H9 (cell line): ENCODE data around the gene ETV6. TPM values are rescaled to one million over a fixed set of nuclear protein-coding genes. Genes with fewer than 3 reads are reported as not detected.

Source experiments
- DNase-seq: peaks from one replicate; pipeline ENCODE4 v3.0.0-alpha.2; 2017
- H2AFZ ChIP-seq: one replicate; pipeline ENCODE4 v1.6.1; 2013; ENCODE audit warnings: mild to moderate bottlenecking, low read length, control low read depth, moderate library complexity
- H2AK5ac ChIP-seq: 2 replicates; pipeline ENCODE4 v1.6.1; 2013; ENCODE audit warnings: low read length, control low read depth, mixed read lengths; ENCODE audit not compliant: insufficient read length
- H2BK120ac ChIP-seq: one replicate; pipeline ENCODE4 v1.6.1; 2013; ENCODE audit warnings: low read depth, mild to moderate bottlenecking, low read length, control low read depth, inconsistent platforms; ENCODE audit not compliant: poor library complexity, severe bottlenecking
- H2BK12ac ChIP-seq: 2 replicates; pipeline ENCODE4 v1.6.1; 2013; ENCODE audit warnings: low read length, control low read depth, mixed read lengths, low read depth; ENCODE audit not compliant: insufficient read length
- H2BK15ac ChIP-seq: 2 replicates; pipeline ENCODE4 v1.6.1; 2013; ENCODE audit warnings: low read depth, low read length, control low read depth
- H2BK20ac ChIP-seq: one replicate; pipeline ENCODE4 v1.6.1; 2013; ENCODE audit warnings: low read depth, mild to moderate bottlenecking, low read length, control low read depth, inconsistent platforms; ENCODE audit not compliant: poor library complexity, severe bottlenecking
- H2BK5ac ChIP-seq: 2 replicates; pipeline ENCODE4 v1.6.1; 2013; ENCODE audit warnings: low read length, control low read depth, mixed read lengths; ENCODE audit not compliant: insufficient read length
- H3K14ac ChIP-seq: 2 replicates; pipeline ENCODE4 v1.6.1; 2013; ENCODE audit warnings: low read length, control low read depth; ENCODE audit not compliant: insufficient read depth
- H3K18ac ChIP-seq: 2 replicates; pipeline ENCODE4 v1.6.1; 2013; ENCODE audit warnings: low read depth, mild to moderate bottlenecking, mixed read lengths, low read length, control low read depth; ENCODE audit not compliant: insufficient read length
- H3K23ac ChIP-seq: 2 replicates; pipeline ENCODE4 v1.6.1; 2013; ENCODE audit warnings: low read length, control low read depth, mixed read lengths, low read depth; ENCODE audit not compliant: insufficient read length
- H3K23me2 ChIP-seq: 2 replicates; pipeline ENCODE4 v1.6.1; 2013; ENCODE audit warnings: low read depth, mild to moderate bottlenecking, mixed read lengths, low read length, control low read depth; ENCODE audit not compliant: insufficient read length, poor library complexity, severe bottlenecking
- H3K27ac ChIP-seq: 2 replicates; pipeline ENCODE4 v1.5.1; 2013; ENCODE audit warnings: low read length, control low read depth, mixed read lengths, low read depth; ENCODE audit not compliant: insufficient read length
- H3K27me3 ChIP-seq: 2 replicates; pipeline ENCODE4 v1.6.1; 2013; ENCODE audit warnings: low read length, control low read depth, inconsistent platforms; ENCODE audit not compliant: insufficient read depth
- H3K4ac ChIP-seq: 2 replicates; pipeline ENCODE4 v1.6.1; 2013; ENCODE audit warnings: low read depth, mild to moderate bottlenecking, control low read depth, inconsistent platforms, low read length, moderate library complexity
- H3K4me1 ChIP-seq: 2 replicates; pipeline ENCODE4 v1.6.1; 2013; ENCODE audit warnings: low read length, control low read depth, inconsistent platforms; ENCODE audit not compliant: insufficient read depth
- H3K4me2 ChIP-seq: 2 replicates; pipeline ENCODE4 v1.6.1; 2013; ENCODE audit warnings: low read length, control low read depth, mixed read lengths; ENCODE audit not compliant: insufficient read length, insufficient read depth
- H3K56ac ChIP-seq: 2 replicates; pipeline ENCODE4 v1.6.1; 2013; ENCODE audit warnings: low read depth, mild to moderate bottlenecking, mixed read lengths, low read length, control low read depth; ENCODE audit not compliant: insufficient read length
- H3K79me1 ChIP-seq: 2 replicates; pipeline ENCODE4 v1.6.1; 2013; ENCODE audit warnings: low read depth, mild to moderate bottlenecking, moderate library complexity, low read length, control low read depth, inconsistent platforms; ENCODE audit not compliant: insufficient read depth, poor library complexity, severe bottlenecking
- H3K79me2 ChIP-seq: 2 replicates; pipeline ENCODE4 v1.6.1; 2013; ENCODE audit warnings: low read length, control low read depth, inconsistent platforms; ENCODE audit not compliant: insufficient read depth
- H3K9ac ChIP-seq: 2 replicates; pipeline ENCODE4 v1.6.1; 2013; ENCODE audit warnings: low read length, control low read depth, mixed read lengths; ENCODE audit not compliant: insufficient read length; ENCODE audit errors: extremely low read depth
- H3K9me3 ChIP-seq: one replicate; pipeline ENCODE4 v1.6.1; 2013; ENCODE audit warnings: low read depth, low read length, inconsistent platforms; ENCODE audit not compliant: control insufficient read depth
- H3T11ph ChIP-seq: one replicate; pipeline ENCODE4 v1.6.1; 2013; ENCODE audit warnings: mild to moderate bottlenecking, low read length, control low read depth, inconsistent platforms
- H4K20me1 ChIP-seq: one replicate; pipeline ENCODE4 v1.6.1; 2013; ENCODE audit not compliant: control insufficient read depth, insufficient read length, insufficient read depth
- H4K5ac ChIP-seq: 2 replicates; pipeline ENCODE4 v1.6.1; 2013; ENCODE audit warnings: low read depth, mild to moderate bottlenecking, mixed read lengths, low read length, control low read depth; ENCODE audit not compliant: insufficient read length
- H4K8ac ChIP-seq: replicated peaks from 2 replicates; pipeline ENCODE4 v1.6.1; 2013; ENCODE audit warnings: low read length, control low read depth, mixed read lengths, low read depth; ENCODE audit not compliant: insufficient read length
- H4K91ac ChIP-seq: 2 replicates; pipeline ENCODE4 v1.6.1; 2013; ENCODE audit warnings: low read depth, mild to moderate bottlenecking, moderate library complexity, mixed read lengths, low read length, control low read depth; ENCODE audit not compliant: insufficient read length
- H3K27ac Mint-ChIP-seq, 3 experiments: 2 replicates in 2 of 3; 3 replicates in 1 of 3; pipeline ENCODE4 v1.8.0; 2020 to 2021; ENCODE audit warnings: mixed read lengths in 3 of 3, mild to moderate bottlenecking in 1 of 3, moderate library complexity in 1 of 3
- H3K27me3 Mint-ChIP-seq: 2 replicates; pipeline ENCODE4 v1.8.0; 2021; ENCODE audit warnings: low read depth, mild to moderate bottlenecking, moderate library complexity, mixed read lengths
- H3K36me3 Mint-ChIP-seq, 3 experiments: 2 replicates in 2 of 3; 3 replicates in 1 of 3; pipeline ENCODE4 v1.8.0; 2020 to 2021; ENCODE audit warnings: low read depth in 3 of 3, mixed read lengths in 3 of 3; ENCODE audit not compliant: insufficient read depth in 1 of 3
- H3K4me1 Mint-ChIP-seq, 2 experiments: 2 replicates each; pipeline ENCODE4 v1.8.0; 2020; ENCODE audit warnings: mixed read lengths in 2 of 2
- H3K4me3 Mint-ChIP-seq, 2 experiments: 2 replicates in 1 of 2; 3 replicates in 1 of 2; pipeline ENCODE4 v1.8.0; 2020 to 2021; ENCODE audit warnings: mild to moderate bottlenecking in 2 of 2, mixed read lengths in 2 of 2, moderate library complexity in 1 of 2
- H3K9me3 Mint-ChIP-seq, 2 experiments: 2 replicates in 1 of 2; 3 replicates in 1 of 2; pipeline ENCODE4 v1.8.0; 2020; ENCODE audit warnings: mild to moderate bottlenecking in 2 of 2, mixed read lengths in 2 of 2, moderate library complexity in 1 of 2
- WGBS: extraction: QIAGEN DNeasy Blood & Tissue Kit; methylation state at CpG from one replicate; pipeline ENCODE4 v1.1.7; 2013; ENCODE audit warnings: missing lambda C conversion rate, low lambda C conversion rate, mixed read lengths; ENCODE audit not compliant: insufficient read length; ENCODE audit errors: extremely low coverage; 5-methylcytosine and 5-hydroxymethylcytosine counted together
- total RNA-seq: library from RNA; stranded (reverse); gene quantifications from 2 replicates; pipeline ENCODE4 v1.2.1, GENCODE V29; 2021
- TF ChIP-seq, protein P1 (sequence below): fragments of 200-600 bp; sonication (generic); conservative IDR thresholded peaks from 3 replicates; pipeline ENCODE4 v1.8.0; 2021; ENCODE audit warnings: antibody characterized with exemption, mild to moderate bottlenecking

Gene ETV6
- total RNA-seq, 1 experiment from 2014 or later, result 28.7 TPM

DNA sequence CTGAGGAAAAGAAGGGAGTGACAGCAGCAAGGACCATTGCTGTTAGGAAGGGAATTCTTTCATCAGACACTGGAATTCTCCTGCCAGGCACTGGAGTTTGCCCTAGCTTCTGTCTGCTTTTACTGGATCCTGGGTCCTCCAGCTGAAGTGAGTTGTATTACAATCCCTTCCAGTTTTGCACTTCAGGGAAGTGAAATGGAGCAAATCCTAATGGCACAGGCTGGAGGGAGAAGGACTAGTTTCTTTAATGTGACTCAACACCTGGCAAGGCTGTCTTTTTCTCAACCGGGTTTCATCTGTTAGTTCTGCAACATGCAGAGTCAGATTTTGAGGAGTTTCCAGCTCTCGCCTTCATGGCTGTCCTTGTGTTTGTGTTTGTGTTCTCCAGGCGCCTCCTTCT, 45.8 kb downstream of the ETV6 start:
- Histone ChIP-seq H4K8ac (no peak overlapping the region), H3K18ac (no peak overlapping the region), H2BK20ac (no peak overlapping the region), H3K56ac (no peak overlapping the region), H3T11ph (no peak overlapping the region), H2BK120ac (no peak overlapping the region), H3K4ac (no peak overlapping the region), H4K91ac (no peak overlapping the region), H3K23me2 (no peaks in the 10 kb centered on the region), H3K9me3 (no peaks in the 10 kb centered on the region), H2AK5ac (no peak overlapping the region), H3K27ac (no peak overlapping the region), H2BK12ac (no peak overlapping the region), H4K20me1 (no peaks in the 10 kb centered on the region), H2BK15ac (no peak overlapping the region), H3K4me2 (no peak overlapping the region), H2AFZ (no peak overlapping the region), H3K14ac (no peak overlapping the region), H3K4me1 (no peaks in the 10 kb centered on the region; the same call in 1 of the 2 replicates), H4K5ac (no peak overlapping the region), H2BK5ac (no peak overlapping the region), H3K23ac (no peak overlapping the region), H3K9ac (no peak overlapping the region), H3K79me2 (peaks cover 2% of the 10 kb centered on the region; the same call in 1 of the 2 replicates), H3K27me3 (no peaks in the 10 kb centered on the region), H3K79me1 (peaks cover 3% of the 10 kb centered on the region)
- no peak for DNase-seq
- H3K27me3 Mint-ChIP-seq, result no peaks in the 10 kb centered on the region
- no peak overlapping the region for H3K4me3 Mint-ChIP-seq
- WGBS, result no CpG with 5 or more reads among the region's 3 CpGs
- no peaks in the 10 kb centered on the region for H3K36me3 Mint-ChIP-seq
- TF ChIP-seq, protein P1, sequence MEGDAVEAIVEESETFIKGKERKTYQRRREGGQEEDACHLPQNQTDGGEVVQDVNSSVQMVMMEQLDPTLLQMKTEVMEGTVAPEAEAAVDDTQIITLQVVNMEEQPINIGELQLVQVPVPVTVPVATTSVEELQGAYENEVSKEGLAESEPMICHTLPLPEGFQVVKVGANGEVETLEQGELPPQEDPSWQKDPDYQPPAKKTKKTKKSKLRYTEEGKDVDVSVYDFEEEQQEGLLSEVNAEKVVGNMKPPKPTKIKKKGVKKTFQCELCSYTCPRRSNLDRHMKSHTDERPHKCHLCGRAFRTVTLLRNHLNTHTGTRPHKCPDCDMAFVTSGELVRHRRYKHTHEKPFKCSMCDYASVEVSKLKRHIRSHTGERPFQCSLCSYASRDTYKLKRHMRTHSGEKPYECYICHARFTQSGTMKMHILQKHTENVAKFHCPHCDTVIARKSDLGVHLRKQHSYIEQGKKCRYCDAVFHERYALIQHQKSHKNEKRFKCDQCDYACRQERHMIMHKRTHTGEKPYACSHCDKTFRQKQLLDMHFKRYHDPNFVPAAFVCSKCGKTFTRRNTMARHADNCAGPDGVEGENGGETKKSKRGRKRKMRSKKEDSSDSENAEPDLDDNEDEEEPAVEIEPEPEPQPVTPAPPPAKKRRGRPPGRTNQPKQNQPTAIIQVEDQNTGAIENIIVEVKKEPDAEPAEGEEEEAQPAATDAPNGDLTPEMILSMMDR, result no peak
- no peak overlapping the region; a peak in 1 of 7 replicates for H3K27ac Mint-ChIP-seq
- H3K4me1 Mint-ChIP-seq, result peaks cover 3 to 9% of the 10 kb centered on the region in 2 experiments; a peak in 3 of 4 replicates
- H3K9me3 Mint-ChIP-seq, result no peaks in the 10 kb centered on the region
